Heart right ventricle (tissue), 16 donors: ENCODE results near the gene KIFC3. TPM values are rescaled to one million over a fixed set of nuclear protein-coding genes. Genes with fewer than 3 reads are reported as not detected.
A peak's percentile ranks its signal among the peaks of the same experiment; 100 is the strongest.

Experiments
- ATAC-seq, 8 donors: fragments of 200-7000 bp; cut with Tn5 transposase; one replicate each; pipeline ENCODE4 v1.9.1; 2020; ENCODE audit warnings: mild to moderate bottlenecking in 8 of 8, moderate library complexity in 8 of 8, moderate number of reproducible peaks in 1 of 8
- DNase-seq, 2 donors: peaks; one replicate each; pipeline ENCODE4 v3.0.0-alpha.2; 2020
- H3K27ac ChIP-seq, 10 donors: fragments of 200-600 bp; sonication (generic) in 2 of 10; one replicate each; pipeline versions ENCODE4 v1.5.0 to v1.8.0; 2020 to 2022; ENCODE audit warnings: mild to moderate bottlenecking in 3 of 10
- H3K27me3 ChIP-seq, 7 donors: fragments of 200-600 bp; one replicate each; pipeline ENCODE4 v1.8.0; 2021 to 2022; ENCODE audit warnings: mild to moderate bottlenecking in 2 of 7
- H3K36me3 ChIP-seq, 9 donors: fragments of 200-600 bp; sonication (generic) in 1 of 9; one replicate each; pipeline versions ENCODE4 v1.5.0 to v1.8.0; 2020 to 2022; ENCODE audit warnings: mild to moderate bottlenecking in 2 of 9
- H3K4me1 ChIP-seq, 9 donors: fragments of 200-600 bp; sonication (generic) in 1 of 9; one replicate each; pipeline versions ENCODE4 v1.5.0 to v1.8.0; 2020 to 2022; ENCODE audit warnings: mild to moderate bottlenecking in 4 of 9
- H3K4me3 ChIP-seq, 10 donors: fragments of 200-600 bp; sonication (generic) in 2 of 10; one replicate each; pipeline versions ENCODE4 v1.5.0 to v1.8.0; 2020 to 2022; ENCODE audit warnings: mild to moderate bottlenecking in 7 of 10, moderate library complexity in 2 of 10
- H3K9me3 ChIP-seq, 11 donors: fragments of 200-600 bp in 10 of 11; sonication (generic) in 2 of 11; one replicate each; pipeline versions ENCODE4 v1.5.0 to v1.8.0; 2013 to 2022; ENCODE audit warnings: mild to moderate bottlenecking in 2 of 11, control low read depth in 1 of 11, moderate library complexity in 1 of 11
- CTCF ChIP-seq, 9 donors: fragments of 200-600 bp; sonication (generic) in 2 of 9; IDR thresholded peaks; one replicate each; pipeline versions ENCODE4 v1.5.0 to v1.8.0; 2021 to 2022; ENCODE audit warnings: antibody characterized with exemption in 9 of 9, mild to moderate bottlenecking in 5 of 9, moderate library complexity in 1 of 9
- WGBS, 2 donors: extraction: QIAGEN DNeasy Blood & Tissue Kit; methylation state at CpG; one replicate each; pipeline ENCODE4 v1.1.7; 2013; ENCODE audit warnings: inconsistent platforms in 1 of 2; 5-methylcytosine and 5-hydroxymethylcytosine counted together
- intact Hi-C, 10 donors: fragments of 100-400 bp; cut with DNase I; formaldehyde crosslinking; loops; one replicate each; pipeline versions ENCODE4 v1.11.1 to v1.14.2; 2022
- polyA plus RNA-seq, 2 donors: library from polyadenylated mRNA; stranded (reverse); fragments of 200-250 nt; gene quantifications; one replicate each; pipeline ENCODE4 v1.2.3, GENCODE V29; 2013
- total RNA-seq, 10 donors: library from RNA; stranded (reverse); fragmentation: NEBNext Ultra II Directional in 3 of 10; extraction: Animal tissue kit (Norgen Biotek cat#: 25700) in 3 of 10; gene quantifications; one replicate each; pipeline versions ENCODE4 v1.2.1 to v1.2.4, GENCODE V29; 2021 to 2023
- donor health status: Arrhythmogenic right ventricular cardiomyopathy.
- donor health status: ischemic (EF 13 %, LVEDD 7.1; RV severe dilation, severe dysfunction).
- donor health status: healthy with polysubstance abuse.
- donor health status: DM: no; HTN: yes; CAD: no.
- donor health status: DM: no; HTN: no; CAD: no.
- donor health status: ischemic (EF 25% LVEDD 6.9; RV normal size, moderate dysfunction).
- donor health status: ischemic (EF 25% LVEDD 5.7; RV mildly dilated, moderate dysfunction).
- donor health status: healthy.
- donor health status: DM: yes; HTN: yes; CAD: no.
- donor health status: Ischemic cardiomyopathy.
- donor health status: ischemic (EF 35%, LVEDD 5.7; RV mildly dilated, moderate dysfunction).
- donor health status: nonischemic (EF 11% LVEDD 7.7; RV severe dilation, severe dysfunction).
- donor health status: DM: yes; HTN: yes; CAD: no.
- donor health status: PGD.
- donor health status: ischemic (EF 29% LVEDD 5.4; RV normal size, mild dysfunction).
- donor health status: nonischemic (EF 23%, LVEDD 6.1; RV moderate dilation, normal function).

Gene KIFC3
- total and polyA plus RNA-seq, 12 donors = 42.5 to 97.4 (median 63.5) TPM

- no peak for DNase-seq
- intact Hi-C loops = no loop called here
- Histone ChIP-seq H3K4me3 (no peak overlapping the region), H3K27ac (no peak overlapping the region), H3K36me3 (peaks cover 5 to 98% (median 39%) of the 10 kb centered on the region in 9 donors), H3K9me3 (no peaks in the 10 kb centered on the region), H3K4me1 (peaks cover 0 to 12% (median 0%) of the 10 kb centered on the region in 9 donors), H3K27me3 (no peaks in the 10 kb centered on the region)
- ATAC-seq = no peak
- TF ChIP-seq CTCF (IDR thresholded peaks at IDR 0.05) = no peak
- WGBS, 2 donors = 91 to 92% methylated on average over 15 of the region's 15 CpGs
Observed at GRCh38 chr16:57766714-57767348, 35.5 kb downstream of the KIFC3 start.

- intact Hi-C loops = no loop called here
- Histone ChIP-seq H3K4me1 (peaks cover 0 to 12% (median 0%) of the 10 kb centered on the region in 9 donors), H3K4me3 (no peak overlapping the region), H3K27ac (no peak overlapping the region), H3K9me3 (no peaks in the 10 kb centered on the region), H3K36me3 (peaks cover 5 to 95% (median 38%) of the 10 kb centered on the region in 9 donors), H3K27me3 (no peaks in the 10 kb centered on the region)
- TF ChIP-seq CTCF (IDR thresholded peaks at IDR 0.05) = no peak
- 94 to 96% methylated on average over 17 of the region's 17 CpGs for WGBS, 2 donors
- no peak for ATAC-seq
- no peak for DNase-seq
Observed at GRCh38 chr16:57765160-57765728, 37.0 kb downstream of the KIFC3 start.

GRCh38 chr16:57764341-57765159 lies 37.7 kb downstream of the KIFC3 start:
- Histone ChIP-seq H3K4me3 (no peak overlapping the region), H3K36me3 (peaks cover 1 to 95% (median 38%) of the 10 kb centered on the region in 9 donors), H3K27ac (peak overlapping the region in 4 of 10 donors; percentile 15 to 66 (median 46)), H3K9me3 (no peaks in the 10 kb centered on the region), H3K27me3 (no peaks in the 10 kb centered on the region), H3K4me1 (peaks cover 0 to 15% (median 0%) of the 10 kb centered on the region in 9 donors)
- WGBS, 2 donors = 78 to 79% methylated on average over 6 of the region's 6 CpGs
- DNase-seq (no peak), ATAC-seq (peak in 7 of 8 donors; percentile 14 to 60 (median 26))
- intact Hi-C loops = no loop called here
- no peak for TF ChIP-seq CTCF (IDR thresholded peaks at IDR 0.05)

- no peak for ATAC-seq
- peaks cover 0 to 95% (median 35%) of the 10 kb centered on the region in 9 donors for H3K36me3 ChIP-seq
- no peaks in the 10 kb centered on the region for H3K9me3 ChIP-seq
- TF ChIP-seq CTCF (IDR thresholded peaks at IDR 0.05) = no peak
- peak overlapping the region in 4 of 10 donors; percentile 15 to 53 (median 38) for H3K27ac ChIP-seq
- WGBS, 2 donors = 92 to 95% methylated on average over 9 of the region's 9 CpGs
- H3K27me3 ChIP-seq = no peaks in the 10 kb centered on the region
- intact Hi-C loops = no loop called here
- DNase-seq = no peak
- H3K4me3 ChIP-seq = no peak overlapping the region
- H3K4me1 ChIP-seq = peaks cover 0 to 20% (median 4%) of the 10 kb centered on the region in 9 donors
Observed at GRCh38 chr16:57764006-57764340, 38.3 kb downstream of the KIFC3 start.
